HG03520 (cell line): ENCODE measurements around the gene CCNJL.
"Not testable (repeated sequence)": the region's sequence is repeated elsewhere in the genome, so short reads cannot be mapped to it uniquely, and the experiment has no call there.

ENCODE experiments used
- ATAC-seq: cut with Tn5 transposase; IDR thresholded peaks from one replicate; pipeline ENCODE4 v1.9.1; 2021; ENCODE audit warnings: mild to moderate bottlenecking, moderate library complexity; ENCODE audit not compliant: unreplicated experiment

CCNJL gene

DNA sequence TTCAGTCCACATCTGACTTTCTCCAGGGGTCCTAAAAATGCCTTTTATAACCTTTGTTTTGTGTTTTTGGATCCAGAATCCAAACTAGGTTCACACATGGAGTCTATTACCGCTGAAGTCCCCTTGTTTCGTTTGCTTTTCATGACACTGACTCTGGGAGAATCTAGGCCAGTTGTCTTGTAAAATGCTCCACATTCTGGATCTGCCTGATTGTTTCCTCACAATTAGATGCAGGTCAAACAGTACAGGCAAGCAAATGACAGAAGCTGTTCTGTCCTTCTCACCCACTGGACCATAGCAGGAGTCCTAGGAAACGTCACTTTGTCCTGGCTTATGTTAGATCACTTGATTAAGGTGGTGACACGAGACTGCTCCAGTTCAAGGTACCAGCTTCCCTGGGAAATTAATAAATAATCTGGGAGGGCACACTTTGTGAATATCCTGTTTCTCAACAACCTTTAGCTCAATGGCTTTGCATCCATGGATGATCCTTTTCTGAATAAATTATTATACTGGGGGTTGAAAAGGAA lies 49.0 kb downstream of the CCNJL start:
- ATAC-seq: no peak

DNA sequence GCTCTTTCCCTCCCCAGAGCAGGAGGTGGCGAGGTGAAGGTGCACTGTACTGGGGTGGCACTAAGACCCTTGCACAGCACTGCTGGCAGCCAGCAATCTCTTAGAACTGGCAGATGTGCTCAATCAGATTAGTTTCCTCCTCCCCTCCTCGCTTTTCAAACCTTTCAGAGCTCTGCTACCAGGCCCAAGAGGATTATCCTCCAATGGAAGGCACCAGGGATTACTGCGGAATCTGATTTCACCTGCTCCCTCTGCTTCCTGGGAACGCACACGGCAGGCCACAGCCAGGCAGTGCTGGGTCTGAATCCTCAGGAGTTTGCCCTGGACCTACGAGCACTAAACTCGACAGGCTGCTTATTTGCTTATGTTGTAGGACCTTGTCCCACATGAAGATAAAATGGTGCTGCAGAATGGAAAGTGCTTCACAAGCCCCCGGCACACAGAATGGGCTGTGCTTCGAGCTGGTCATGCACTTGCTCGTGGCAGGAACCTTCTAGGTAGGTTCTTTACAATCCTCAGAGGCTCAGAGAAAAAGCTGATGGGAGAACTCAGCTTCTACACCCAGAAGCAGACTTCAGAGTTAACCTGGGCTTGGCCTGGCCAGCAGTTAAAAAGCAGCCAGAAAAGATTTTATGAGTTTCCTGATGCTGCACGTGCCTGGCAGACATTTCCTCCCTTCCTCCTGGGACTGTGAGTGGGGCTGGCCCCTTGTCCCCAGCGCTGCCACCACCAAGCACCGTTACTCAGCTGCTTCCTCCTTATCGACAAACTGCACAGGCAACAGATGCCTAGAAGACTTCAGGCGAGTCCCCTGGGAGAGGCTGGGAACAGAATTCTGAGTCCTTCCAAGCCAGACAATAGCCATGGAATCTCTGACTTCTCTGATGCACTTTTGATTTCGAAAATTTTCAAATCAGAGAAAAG lies 50.0 kb downstream of the CCNJL start:
- no peak for ATAC-seq

DNA sequence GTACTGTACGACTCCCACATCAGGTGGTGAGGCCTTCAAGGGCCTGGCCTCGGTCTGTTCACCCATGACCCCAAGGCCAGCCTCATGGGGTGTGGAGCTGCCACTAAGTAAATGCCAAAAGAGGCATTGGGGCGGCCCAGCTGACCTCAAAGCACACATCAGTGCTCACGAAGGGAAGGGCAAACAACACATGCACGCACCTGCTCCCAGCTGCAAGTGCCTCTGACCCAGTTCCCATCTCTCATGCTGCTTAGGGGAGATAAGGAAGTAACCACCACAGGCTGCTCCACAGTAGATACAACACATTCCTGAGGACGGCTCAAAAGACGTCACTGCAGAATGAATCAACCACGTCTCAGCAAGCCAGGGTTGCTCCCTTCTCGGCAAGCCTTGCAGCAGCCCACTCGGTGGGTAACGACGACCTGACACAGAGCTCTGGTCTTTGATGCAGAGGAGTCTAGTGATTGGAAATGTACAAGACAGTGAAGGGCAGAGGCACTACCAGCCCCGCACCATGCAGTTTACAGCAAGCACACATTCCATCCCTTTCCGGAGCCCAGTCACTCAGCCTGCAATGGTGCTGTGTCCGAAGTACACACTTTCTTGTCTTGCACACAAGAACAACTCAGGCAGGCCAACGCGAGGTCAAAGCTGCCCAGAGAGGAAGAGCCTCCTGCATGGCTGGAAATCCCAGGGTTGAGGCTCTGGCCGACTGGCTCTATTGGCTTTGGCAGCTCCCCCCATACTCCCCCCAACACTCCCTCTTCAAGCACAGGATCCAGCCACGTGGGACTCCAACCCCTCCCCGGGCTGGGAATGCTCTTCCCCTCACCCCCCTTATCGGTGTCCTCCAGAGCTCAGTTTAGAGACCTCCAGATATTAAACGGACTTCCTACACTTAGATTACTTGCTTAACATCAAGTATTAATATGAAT lies 51.2 kb downstream of the CCNJL start:
- no peak for ATAC-seq

DNA sequence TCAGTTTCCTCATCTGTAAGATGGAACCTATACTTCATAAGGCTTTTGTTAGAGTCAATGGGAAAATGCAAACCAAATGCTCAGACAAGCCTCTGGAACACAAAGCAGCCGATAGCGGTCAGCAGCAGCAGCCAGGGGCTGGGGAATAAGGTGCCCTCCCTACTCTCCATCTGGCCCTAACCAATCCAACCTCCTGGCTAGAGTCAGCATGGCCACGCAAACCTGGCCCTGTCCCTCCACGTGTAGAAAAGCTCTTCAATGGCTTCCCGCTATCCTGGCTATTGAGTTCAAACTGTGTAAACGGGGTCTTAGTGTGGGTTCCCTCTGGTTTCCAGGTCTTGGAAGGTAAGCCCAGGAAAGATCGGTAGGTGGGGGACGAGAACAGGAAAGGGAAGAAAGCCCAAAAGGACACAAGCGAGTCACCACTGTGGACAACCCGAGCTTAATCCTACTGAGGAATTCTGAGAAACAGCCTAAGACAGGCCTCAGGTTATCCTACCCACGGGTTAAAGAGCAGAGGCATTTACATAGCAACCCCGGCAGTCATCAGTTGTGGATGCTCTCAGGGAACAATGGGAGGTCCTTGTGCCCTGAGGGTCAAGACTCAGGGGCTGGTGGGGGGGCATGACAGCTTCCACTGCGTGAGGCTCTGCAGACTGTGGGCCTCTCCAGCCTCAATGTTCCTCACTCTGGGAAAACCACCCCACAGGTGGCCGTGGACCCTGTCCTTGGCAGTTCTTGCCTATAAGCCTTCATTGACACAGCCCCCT lies 52.2 kb downstream of the CCNJL start:
- no peak for ATAC-seq

DNA sequence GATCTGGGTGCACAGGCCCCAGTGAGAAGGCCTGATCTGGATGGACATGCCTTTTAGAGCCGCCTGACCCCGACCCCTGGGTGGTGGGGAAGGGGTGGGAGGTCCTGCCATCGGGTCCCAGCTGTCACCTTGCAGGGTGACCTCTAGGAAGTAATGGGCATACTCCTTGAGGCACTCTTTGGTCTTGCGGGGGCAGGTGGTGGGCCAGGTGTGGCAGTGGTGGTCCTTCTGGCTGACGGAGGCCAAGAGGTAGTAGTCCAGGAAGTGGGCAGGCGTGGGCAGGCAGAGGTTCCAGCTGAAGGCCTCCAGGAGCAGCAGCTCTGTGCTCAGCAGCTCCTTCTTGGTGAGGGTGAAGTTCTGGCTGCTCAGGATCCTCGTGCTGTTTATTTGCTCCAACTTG lies 53.0 kb downstream of the CCNJL start:
- ATAC-seq: no peak

- no peak for ATAC-seq
These were observed 57.7 kb downstream of the CCNJL start for GRCh38 chr5:160254706-160255105.

DNA sequence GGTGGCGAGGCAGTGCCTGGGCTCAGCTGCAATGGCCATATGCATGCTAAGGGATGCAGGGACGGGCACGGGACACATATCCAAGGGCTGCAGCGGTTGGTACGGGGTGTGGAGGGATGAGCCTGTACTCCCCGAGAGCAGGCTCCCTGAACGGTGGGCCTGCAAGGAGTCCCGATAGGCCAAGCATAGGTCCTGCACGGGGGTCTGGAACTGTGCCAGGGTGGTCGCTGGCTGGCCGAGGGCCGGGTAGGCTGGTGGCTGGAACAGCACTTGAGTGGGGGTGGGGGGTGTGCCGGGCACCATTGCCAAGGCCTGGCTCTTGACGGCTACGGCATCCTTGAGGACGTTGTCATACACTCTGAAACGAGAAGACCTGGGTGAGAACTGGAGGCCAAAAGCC lies 58.9 kb downstream of the CCNJL start:
- no peak for ATAC-seq

DNA sequence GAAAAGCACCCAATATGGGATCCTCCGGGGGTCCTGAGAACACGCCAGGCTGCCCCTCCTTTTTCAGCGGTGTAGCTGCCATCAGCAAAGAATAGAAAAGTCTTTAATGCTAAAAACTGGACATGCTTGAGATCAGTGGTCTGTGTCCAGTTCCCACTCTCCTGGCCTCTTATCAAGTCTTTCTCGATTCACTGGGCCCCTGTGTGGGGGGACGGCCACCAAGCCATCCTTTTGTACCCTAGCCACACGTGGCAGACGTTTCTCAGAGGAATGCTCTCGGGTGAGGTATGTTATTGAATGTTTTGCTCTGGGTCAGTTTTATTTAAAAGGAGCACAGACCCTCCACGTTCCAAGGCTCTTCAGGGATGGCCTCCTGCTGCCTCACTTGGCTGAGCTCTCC lies 59.4 kb downstream of the CCNJL start:
- no peak for ATAC-seq

DNA sequence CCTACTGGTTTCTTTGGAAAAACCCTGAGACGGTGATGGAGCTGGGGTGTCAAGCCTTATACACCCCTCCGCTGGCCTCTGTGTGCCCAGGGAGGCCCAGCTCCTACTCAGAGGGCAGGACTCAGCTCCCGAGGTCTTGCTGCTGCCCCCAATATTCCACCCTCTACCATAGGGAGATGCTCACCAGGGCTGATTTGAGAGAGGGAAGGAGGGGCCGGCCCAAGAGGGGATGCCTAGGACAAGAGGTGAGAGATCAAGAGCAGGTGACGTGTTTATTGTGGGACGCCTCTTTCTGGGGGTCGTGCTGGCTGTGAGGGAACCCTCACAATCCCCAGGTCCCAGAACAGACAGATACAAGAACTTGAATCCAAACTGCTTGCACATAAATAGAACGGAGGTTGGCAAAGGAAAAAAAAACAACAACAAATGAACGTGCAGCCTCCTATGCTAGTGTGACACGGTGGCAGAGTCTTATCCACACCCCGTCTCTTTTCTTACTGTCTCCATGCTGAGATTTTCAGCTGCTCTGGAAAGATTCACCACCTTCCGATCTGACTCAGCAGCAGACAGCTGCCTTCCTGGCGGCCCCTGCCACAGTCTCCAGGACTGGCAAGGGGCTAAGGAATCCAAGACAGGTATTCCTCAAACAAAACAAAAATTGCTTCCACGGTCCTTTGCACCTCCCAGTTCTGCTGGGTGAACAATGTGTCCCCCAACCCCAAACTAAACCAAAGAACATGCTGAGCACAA lies 60.8 kb downstream of the CCNJL start:
- no peak for ATAC-seq

- no peak for ATAC-seq
These were observed 61.5 kb downstream of the CCNJL start for GRCh38 chr5:160250826-160251225.

- ATAC-seq: no peak
These were observed 62.1 kb downstream of the CCNJL start for GRCh38 chr5:160250226-160250625.

DNA sequence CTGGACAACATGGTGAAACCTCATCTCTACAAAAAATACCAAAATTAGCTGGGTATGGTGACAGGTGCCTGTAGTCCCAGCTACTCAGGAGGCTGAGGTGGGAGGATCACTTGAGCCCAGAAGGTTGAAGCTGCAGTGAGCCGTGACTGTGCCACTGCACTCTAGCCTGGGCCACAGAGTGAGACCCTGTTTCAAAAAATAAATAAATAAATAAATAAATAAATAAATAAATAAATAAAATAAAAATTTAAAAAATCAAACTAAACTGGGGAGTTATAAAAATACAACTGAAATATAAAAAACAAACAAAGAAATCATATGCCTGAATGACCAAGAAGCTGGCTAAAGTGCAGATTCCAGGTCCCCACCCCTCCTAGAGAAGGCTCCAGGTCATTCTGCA lies 62.8 kb downstream of the CCNJL start:
- not testable (repeated sequence) for ATAC-seq

DNA sequence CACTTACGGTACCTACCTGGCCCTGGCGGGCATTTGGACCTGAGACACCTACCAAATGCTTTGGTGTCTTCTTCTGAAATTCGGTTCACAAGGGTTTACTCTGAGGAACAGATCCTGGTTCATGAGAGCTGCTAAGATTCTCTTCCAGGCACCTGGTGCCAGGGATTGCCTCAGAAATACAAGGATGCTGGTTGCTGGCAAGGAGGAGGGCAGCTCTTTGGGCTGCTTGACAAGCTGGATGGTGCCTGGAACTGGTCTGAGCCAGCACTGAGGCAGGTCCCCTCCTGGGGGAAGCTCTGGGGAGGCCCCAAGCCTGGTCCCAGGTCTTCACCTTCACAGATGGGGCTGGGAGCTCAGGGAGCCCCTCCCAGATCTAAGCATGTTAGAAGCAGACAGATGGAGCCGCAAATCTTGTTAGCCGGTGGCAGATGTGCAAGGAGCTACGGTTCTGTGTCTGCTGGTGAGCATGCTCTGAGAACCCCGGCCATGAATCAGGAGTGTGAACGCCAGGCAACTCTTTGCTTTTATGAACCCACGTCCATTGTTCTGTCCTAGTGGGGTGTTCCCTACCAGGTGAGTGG lies 66.8 kb downstream of the CCNJL start:
- ATAC-seq: no peak

GRCh38 chr5:160242145-160242544 lies 70.2 kb downstream of the CCNJL start:
- ATAC-seq: no peak

- ATAC-seq: no peak
These were observed 72.0 kb downstream of the CCNJL start for GRCh38 chr5:160240350-160240749.

- no peak for ATAC-seq
These were observed 74.7 kb downstream of the CCNJL start for GRCh38 chr5:160237571-160238093.

DNA sequence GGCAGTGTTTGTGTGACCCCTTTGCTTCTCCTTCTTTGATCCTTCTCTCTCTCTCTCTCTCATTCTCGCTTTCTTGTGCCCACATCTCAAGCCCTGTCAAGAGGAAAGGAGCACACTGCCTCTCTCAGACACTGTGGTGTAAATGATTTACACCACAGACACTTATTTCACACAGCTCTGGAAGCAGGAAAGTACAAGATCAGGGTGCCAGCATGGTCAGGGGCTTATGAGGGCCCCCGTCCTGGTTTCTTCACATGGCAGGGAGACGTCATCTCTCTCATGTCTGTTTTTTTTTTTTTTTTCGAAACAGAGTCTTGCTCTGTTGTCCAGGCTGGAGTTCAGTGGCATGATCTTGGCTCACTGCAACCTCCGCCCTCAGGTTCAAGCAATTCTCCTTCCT lies 76.6 kb downstream of the CCNJL start:
- no peak for ATAC-seq

DNA sequence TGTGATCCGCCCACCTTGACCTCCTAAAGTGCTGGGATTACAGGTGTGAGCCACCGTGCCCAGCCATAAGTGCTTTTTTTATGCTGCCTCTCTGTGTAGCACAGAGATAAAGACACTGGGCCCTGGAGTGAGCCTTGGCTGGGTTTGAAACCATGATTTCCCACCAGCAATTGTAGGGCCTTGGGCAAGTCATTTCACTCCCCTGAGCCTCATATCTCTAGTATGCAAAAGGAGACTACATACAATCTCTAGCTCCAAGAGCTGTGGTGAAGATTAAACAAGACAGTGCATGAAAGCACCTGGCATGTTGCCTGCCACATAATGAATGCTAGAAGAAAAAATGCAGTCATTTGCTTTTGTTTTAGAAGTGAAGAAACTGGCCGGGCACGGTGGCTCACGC lies 79.1 kb downstream of the CCNJL start:
- ATAC-seq: no peak

- ATAC-seq: no peak
These were observed 80.5 kb downstream of the CCNJL start for GRCh38 chr5:160231783-160232342.
